Trophoblast cell (in vitro differentiated cells and primary cell): Measurements from ENCODE around the gene FADD.

Experiments used
- DNase-seq, 2 donors: peaks; one replicate each; pipeline ENCODE4 v3.0.0-alpha.2; 2016
- H2AFZ ChIP-seq: 2 replicates; pipeline ENCODE4 v1.6.1; 2013; ENCODE audit warnings: low read length, moderate library complexity, mild to moderate bottlenecking; ENCODE audit not compliant: insufficient read depth, poor library complexity
- H2AK5ac ChIP-seq: 2 replicates; pipeline ENCODE4 v1.6.1; 2013; ENCODE audit warnings: mild to moderate bottlenecking, low read length
- H2BK120ac ChIP-seq: 2 replicates; pipeline ENCODE4 v1.6.1; 2013; ENCODE audit warnings: low read length, mild to moderate bottlenecking, moderate library complexity; ENCODE audit not compliant: insufficient read depth, poor library complexity
- H2BK12ac ChIP-seq: 2 replicates; pipeline ENCODE4 v1.6.1; 2013; ENCODE audit warnings: mild to moderate bottlenecking, low read length, moderate library complexity
- H2BK5ac ChIP-seq: 2 replicates; pipeline ENCODE4 v1.6.1; 2013; ENCODE audit warnings: low read length, low read depth, moderate library complexity, mild to moderate bottlenecking; ENCODE audit not compliant: poor library complexity
- H3K14ac ChIP-seq: 2 replicates; pipeline ENCODE4 v1.6.1; 2013; ENCODE audit warnings: mild to moderate bottlenecking, low read length
- H3K18ac ChIP-seq: 2 replicates; pipeline ENCODE4 v1.6.1; 2013; ENCODE audit warnings: mild to moderate bottlenecking, low read length
- H3K23ac ChIP-seq: 2 replicates; pipeline ENCODE4 v1.6.1; 2013; ENCODE audit warnings: low read length
- H3K27ac ChIP-seq: 2 replicates; pipeline ENCODE4 v1.5.1; 2013; ENCODE audit warnings: low read depth, mild to moderate bottlenecking, inconsistent platforms, low read length, moderate library complexity
- H3K27me3 ChIP-seq: 2 replicates; pipeline ENCODE4 v1.6.1; 2013; ENCODE audit warnings: inconsistent platforms, mild to moderate bottlenecking, low read length, moderate library complexity; ENCODE audit not compliant: insufficient read depth
- H3K36me3 ChIP-seq, 2 experiments: 1 replicate in 1 of 2; 2 replicates in 1 of 2; pipeline ENCODE4 v1.6.1; 2013; ENCODE audit warnings: low read length in 2 of 2, mild to moderate bottlenecking in 2 of 2, moderate library complexity in 1 of 2; ENCODE audit not compliant: insufficient read depth in 2 of 2, control insufficient read depth in 1 of 2
- H3K4ac ChIP-seq: 2 replicates; pipeline ENCODE4 v1.6.1; 2013; ENCODE audit warnings: low read depth, mild to moderate bottlenecking, low read length, moderate library complexity
- H3K4me1 ChIP-seq, 2 experiments: 1 replicate in 1 of 2; 2 replicates in 1 of 2; pipeline ENCODE4 v1.6.1; 2013; ENCODE audit warnings: low read length in 2 of 2, mild to moderate bottlenecking in 2 of 2, moderate library complexity in 1 of 2; ENCODE audit not compliant: insufficient read depth in 2 of 2, control insufficient read depth in 1 of 2
- H3K4me2 ChIP-seq: 2 replicates; pipeline ENCODE4 v1.6.1; 2013; ENCODE audit warnings: inconsistent platforms, mild to moderate bottlenecking, low read length, moderate library complexity
- H3K4me3 ChIP-seq: 2 replicates; pipeline ENCODE4 v1.5.1; 2013; ENCODE audit warnings: mild to moderate bottlenecking, low read depth, low read length, inconsistent platforms
- H3K79me1 ChIP-seq: one replicate; pipeline ENCODE4 v1.6.1; 2013; ENCODE audit warnings: low read length
- H3K79me2 ChIP-seq: 2 replicates; pipeline ENCODE4 v1.6.1; 2013; ENCODE audit warnings: low read length, mild to moderate bottlenecking; ENCODE audit not compliant: control insufficient read depth, insufficient read depth, poor library complexity
- H3K9ac ChIP-seq: 2 replicates; pipeline ENCODE4 v1.6.1; 2013; ENCODE audit warnings: mild to moderate bottlenecking, low read length
- H3K9me3 ChIP-seq: 2 replicates; pipeline ENCODE4 v1.6.1; 2013; ENCODE audit warnings: low read depth, mild to moderate bottlenecking, control low read depth, inconsistent platforms, low read length; ENCODE audit not compliant: insufficient read depth
- H4K12ac ChIP-seq: 2 replicates; pipeline ENCODE4 v1.6.1; 2013; ENCODE audit warnings: low read depth, mild to moderate bottlenecking, low read length, moderate library complexity
- H4K8ac ChIP-seq: 2 replicates; pipeline ENCODE4 v1.6.1; 2013; ENCODE audit warnings: low read depth, mild to moderate bottlenecking, low read length, moderate library complexity
- H4K91ac ChIP-seq: one replicate; pipeline ENCODE4 v1.6.1; 2013; ENCODE audit warnings: low read depth, mild to moderate bottlenecking, low read length, moderate library complexity
- WGBS: extraction: QIAGEN DNeasy Blood & Tissue Kit; methylation state at CpG from one replicate; pipeline ENCODE4 v1.1.7; 2013; ENCODE audit warnings: missing lambda C conversion rate; ENCODE audit not compliant: insufficient read length, insufficient coverage; ENCODE audit errors: extremely low coverage; 5-methylcytosine and 5-hydroxymethylcytosine counted together

FADD gene

DNA sequence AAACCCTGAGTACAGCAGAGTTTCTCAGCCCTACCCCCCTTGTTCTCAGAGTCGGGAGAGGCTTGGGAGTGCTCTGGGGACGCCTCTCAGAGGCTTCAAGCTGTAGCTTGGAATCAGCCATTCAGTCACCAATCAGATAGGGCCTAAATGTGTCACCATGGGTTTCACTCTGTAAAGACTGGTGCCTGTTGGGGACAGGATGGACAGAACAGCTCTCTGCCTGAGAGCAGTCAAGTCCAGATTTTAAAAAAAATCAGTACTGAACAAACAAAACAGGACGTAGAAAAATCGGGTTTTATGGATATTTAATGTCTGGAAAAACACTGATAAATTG lies 1.3 kb downstream of the FADD start:
- H2BK12ac ChIP-seq = no peak overlapping the region
- no peak overlapping the region for H3K14ac ChIP-seq
- peak overlapping the region; percentile 89 for H3K4me3 ChIP-seq
- peaks cover 2% of the 10 kb centered on the region for H3K9me3 ChIP-seq
- peak overlapping the region; percentile 99 for H3K4ac ChIP-seq
- no peak overlapping the region for H2BK5ac ChIP-seq
- H3K27me3 ChIP-seq = no peaks in the 10 kb centered on the region
- H4K91ac ChIP-seq = no peak overlapping the region
- no peak overlapping the region for H2BK120ac ChIP-seq
- H3K4me1 ChIP-seq = peaks cover 7 to 15% of the 10 kb centered on the region in 2 experiments
- no peak overlapping the region for H4K8ac ChIP-seq
- H4K12ac ChIP-seq = no peak overlapping the region
- peaks cover 10% of the 10 kb centered on the region for H3K79me2 ChIP-seq
- no peak overlapping the region for H3K23ac ChIP-seq
- no peak overlapping the region for H2AK5ac ChIP-seq
- H3K27ac ChIP-seq = peak overlapping the region; percentile 43
- no peak overlapping the region for H3K18ac ChIP-seq
- no peak for DNase-seq
- H3K4me2 ChIP-seq = peak overlapping the region; percentile 89
- WGBS = no CpG with 5 or more reads among the region's 4 CpGs
- peaks cover 29 to 37% of the 10 kb centered on the region in 2 experiments for H3K36me3 ChIP-seq
- H3K79me1 ChIP-seq = peaks cover 11% of the 10 kb centered on the region
- H3K9ac ChIP-seq = peak overlapping the region; percentile 88
- H2AFZ ChIP-seq = no peak overlapping the region

DNA sequence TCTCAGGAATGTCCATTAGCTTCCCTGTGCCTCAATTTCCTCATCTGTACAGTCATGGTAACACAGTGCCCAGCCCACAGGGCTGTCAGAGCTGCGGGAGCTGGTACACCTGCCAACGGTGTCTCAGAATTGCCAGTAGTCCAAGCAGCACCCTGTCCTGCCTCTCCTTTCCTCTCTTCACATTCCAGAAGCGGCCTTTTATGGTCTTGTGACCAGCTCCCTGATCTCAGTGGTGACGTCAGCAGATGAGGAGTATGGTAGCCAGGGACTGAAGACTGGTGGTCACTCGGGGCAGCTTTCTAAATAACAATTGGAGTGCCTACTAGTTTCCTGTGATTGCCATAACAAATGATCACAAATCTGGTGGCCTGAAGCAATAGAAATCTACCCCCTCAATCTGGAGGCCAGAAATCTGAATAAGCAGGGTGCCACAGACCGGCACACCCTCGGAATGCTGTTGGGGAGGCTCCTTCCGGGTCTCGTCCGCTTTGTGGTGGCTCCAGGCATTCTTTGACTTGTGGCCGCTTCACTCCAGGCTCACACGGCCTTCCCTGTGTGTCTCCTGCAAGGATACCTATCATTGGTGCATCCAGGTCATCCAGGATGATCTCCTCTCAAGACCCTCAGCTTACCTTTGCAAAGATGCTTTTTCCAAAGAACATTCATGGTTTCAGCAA lies 2.1 kb downstream of the FADD start:
- peaks cover 29 to 37% of the 10 kb centered on the region in 2 experiments for H3K36me3 ChIP-seq
- no peak overlapping the region for H3K14ac ChIP-seq
- H3K79me1 ChIP-seq = peaks cover 11% of the 10 kb centered on the region
- no peak for DNase-seq
- no peak overlapping the region for H4K12ac ChIP-seq
- peak overlapping the region; percentile 7 for H3K18ac ChIP-seq
- no CpG with 5 or more reads among the region's 12 CpGs for WGBS
- no peak overlapping the region for H3K27ac ChIP-seq
- peak overlapping the region; percentile 36 for H3K9ac ChIP-seq
- H2BK5ac ChIP-seq = no peak overlapping the region
- no peak overlapping the region for H2AK5ac ChIP-seq
- no peak overlapping the region for H3K4me2 ChIP-seq
- H2BK12ac ChIP-seq = no peak overlapping the region
- H4K8ac ChIP-seq = no peak overlapping the region
- H2BK120ac ChIP-seq = no peak overlapping the region
- peaks cover 10% of the 10 kb centered on the region for H3K79me2 ChIP-seq
- no peaks in the 10 kb centered on the region for H3K27me3 ChIP-seq
- peak overlapping the region; percentile 3 for H3K4ac ChIP-seq
- no peak overlapping the region for H3K23ac ChIP-seq
- H3K9me3 ChIP-seq = peaks cover 2% of the 10 kb centered on the region
- H3K4me3 ChIP-seq = no peak overlapping the region
- H2AFZ ChIP-seq = no peak overlapping the region
- peaks cover 7 to 15% of the 10 kb centered on the region in 2 experiments for H3K4me1 ChIP-seq
- no peak overlapping the region for H4K91ac ChIP-seq

DNA sequence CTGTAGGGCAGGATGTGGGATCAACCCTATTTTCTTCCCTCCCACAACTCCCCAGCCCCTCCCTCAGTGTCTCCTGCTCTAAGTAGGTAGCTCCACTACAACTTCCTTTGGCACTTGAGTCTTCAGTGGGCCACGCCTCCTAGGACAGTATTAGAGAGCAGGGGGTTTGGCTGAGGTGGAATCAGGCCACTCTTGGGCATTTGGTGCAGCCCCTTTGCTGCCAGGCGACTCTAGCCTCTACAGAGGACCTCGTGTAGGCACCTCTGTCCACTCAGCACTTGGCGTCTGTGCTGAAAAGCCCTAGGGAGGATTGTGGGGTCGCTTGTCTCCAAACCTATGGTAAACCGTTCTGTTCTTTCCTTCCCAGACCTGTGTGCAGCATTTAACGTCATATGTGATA lies 2.7 kb downstream of the FADD start:
- no peak overlapping the region for H3K27ac ChIP-seq

DNA sequence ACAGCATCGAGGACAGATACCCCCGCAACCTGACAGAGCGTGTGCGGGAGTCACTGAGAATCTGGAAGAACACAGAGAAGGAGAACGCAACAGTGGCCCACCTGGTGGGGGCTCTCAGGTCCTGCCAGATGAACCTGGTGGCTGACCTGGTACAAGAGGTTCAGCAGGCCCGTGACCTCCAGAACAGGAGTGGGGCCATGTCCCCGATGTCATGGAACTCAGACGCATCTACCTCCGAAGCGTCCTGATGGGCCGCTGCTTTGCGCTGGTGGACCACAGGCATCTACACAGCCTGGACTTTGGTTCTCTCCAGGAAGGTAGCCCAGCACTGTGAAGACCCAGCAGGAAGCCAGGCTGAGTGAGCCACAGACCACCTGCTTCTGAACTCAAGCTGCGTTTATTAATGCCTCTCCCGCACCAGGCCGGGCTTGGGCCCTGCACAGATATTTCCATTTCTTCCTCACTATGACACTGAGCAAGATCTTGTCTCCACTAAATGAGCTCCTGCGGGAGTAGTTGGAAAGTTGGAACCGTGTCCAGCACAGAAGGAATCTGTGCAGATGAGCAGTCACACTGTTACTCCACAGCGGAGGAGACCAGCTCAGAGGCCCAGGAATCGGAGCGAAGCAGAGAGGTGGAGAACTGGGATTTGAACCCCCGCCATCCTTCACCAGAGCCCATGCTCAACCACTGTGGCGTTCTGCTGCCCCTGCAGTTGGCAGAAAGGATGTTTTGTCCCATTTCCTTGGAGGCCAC lies 3.3 kb downstream of the FADD start:
- H2BK5ac ChIP-seq = no peak overlapping the region
- no peak overlapping the region for H3K9ac ChIP-seq
- H2AK5ac ChIP-seq = no peak overlapping the region
- no peak overlapping the region for H3K4me3 ChIP-seq
- H3K79me1 ChIP-seq = peaks cover 11% of the 10 kb centered on the region
- H2BK12ac ChIP-seq = no peak overlapping the region
- peaks cover 10% of the 10 kb centered on the region for H3K79me2 ChIP-seq
- H4K91ac ChIP-seq = no peak overlapping the region
- no peak overlapping the region for H3K23ac ChIP-seq
- H3K18ac ChIP-seq = no peak overlapping the region
- H3K14ac ChIP-seq = no peak overlapping the region
- H3K9me3 ChIP-seq = no peaks in the 10 kb centered on the region
- no peak overlapping the region for H3K27ac ChIP-seq
- H3K4me2 ChIP-seq = no peak overlapping the region
- H3K4ac ChIP-seq = no peak overlapping the region
- peaks cover 7 to 15% of the 10 kb centered on the region in 2 experiments for H3K4me1 ChIP-seq
- H3K27me3 ChIP-seq = no peaks in the 10 kb centered on the region
- H4K12ac ChIP-seq = no peak overlapping the region
- no peak overlapping the region for H2AFZ ChIP-seq
- peaks cover 29 to 37% of the 10 kb centered on the region in 2 experiments for H3K36me3 ChIP-seq
- H4K8ac ChIP-seq = no peak overlapping the region
- no peak for DNase-seq
- H2BK120ac ChIP-seq = no peak overlapping the region
- WGBS = no CpG with 5 or more reads among the region's 22 CpGs

More for the DNA sequence above, 2.7 kb downstream of the FADD start:
- no peak overlapping the region for H4K8ac ChIP-seq
- H4K91ac ChIP-seq = no peak overlapping the region
- no peak overlapping the region for H4K12ac ChIP-seq
- H2BK120ac ChIP-seq = no peak overlapping the region
- no peak overlapping the region for H3K9ac ChIP-seq
- H3K14ac ChIP-seq = no peak overlapping the region
- H3K18ac ChIP-seq = no peak overlapping the region
- no peaks in the 10 kb centered on the region for H3K9me3 ChIP-seq
- H2BK5ac ChIP-seq = no peak overlapping the region
- peaks cover 10% of the 10 kb centered on the region for H3K79me2 ChIP-seq
- WGBS = no CpG with 5 or more reads among the region's 7 CpGs
- peaks cover 7 to 15% of the 10 kb centered on the region in 2 experiments for H3K4me1 ChIP-seq
- H2BK12ac ChIP-seq = no peak overlapping the region
- no peak for DNase-seq
- no peaks in the 10 kb centered on the region for H3K27me3 ChIP-seq
- peaks cover 11% of the 10 kb centered on the region for H3K79me1 ChIP-seq
- H3K4me3 ChIP-seq = no peak overlapping the region
- H3K36me3 ChIP-seq = peaks cover 29 to 37% of the 10 kb centered on the region in 2 experiments
- no peak overlapping the region for H2AFZ ChIP-seq
- no peak overlapping the region for H3K4ac ChIP-seq
- no peak overlapping the region for H3K4me2 ChIP-seq
- no peak overlapping the region for H3K23ac ChIP-seq
- H2AK5ac ChIP-seq = no peak overlapping the region
